22Rv1 (cell line): ENCODE measurements around the gene GCNA.

Experiments used
- CTCF ChIP-seq: fragments of 450-650 bp; IDR thresholded peaks from 2 replicates; pipeline ENCODE4 v1.5.1; 2017; ENCODE audit warnings: mild to moderate bottlenecking
- ZFX ChIP-seq: fragments of 450-650 bp; IDR thresholded peaks from 2 replicates; pipeline ENCODE4 v1.6.1; 2017; ENCODE audit warnings: antibody characterized with exemption, borderline replicate concordance

- no peak for TF ChIP-seq CTCF
- no peak for TF ChIP-seq ZFX
These were observed 75.1 kb downstream of the GCNA start for GRCh38 chrX:71653344-71653743.
